HG02938 (cell line): Measurements from ENCODE around the gene MRPS15.

Experiments
- ATAC-seq: cut with Tn5 transposase; IDR thresholded peaks from one replicate; pipeline ENCODE4 v1.9.1; 2021; ENCODE audit warnings: mild to moderate bottlenecking, moderate library complexity; ENCODE audit not compliant: unreplicated experiment

MRPS15 gene

GRCh38 chr1:36463463-36463802, 751 bp downstream of the MRPS15 start:
- ATAC-seq: no peak

- no peak for ATAC-seq
These were observed 5.3 kb downstream of the MRPS15 start for GRCh38 chr1:36458910-36459309.

- no peak for ATAC-seq
These were observed 6.5 kb downstream of the MRPS15 start for GRCh38 chr1:36457691-36458090.

- no peak for ATAC-seq
These were observed 7.7 kb downstream of the MRPS15 start for GRCh38 chr1:36456391-36456928.

GRCh38 chr1:36455386-36455785, 8.8 kb downstream of the MRPS15 start:
- no peak for ATAC-seq

- ATAC-seq: no peak
These were observed 10.4 kb downstream of the MRPS15 start for GRCh38 chr1:36453600-36454388.

- no peak for ATAC-seq
These were observed 11.1 kb downstream of the MRPS15 start for GRCh38 chr1:36453051-36453450.

- ATAC-seq: no peak
These were observed 13.3 kb downstream of the MRPS15 start for GRCh38 chr1:36450919-36451305.

- peak; percentile 96 for ATAC-seq
These were observed 13.8 kb downstream of the MRPS15 start, which contains the start of gene OSCP1 for GRCh38 chr1:36450270-36450918. TSS of gene OSCP1 (minus strand) at chr1:36450451. CDS start at chr1:36450369, 82 bp downstream.

- ATAC-seq: no peak
These were observed 15.6 kb downstream of the MRPS15 start for GRCh38 chr1:36448530-36449056.

GRCh38 chr1:36447450-36447849, 16.7 kb downstream of the MRPS15 start:
- ATAC-seq: no peak

GRCh38 chr1:36446746-36447145, 17.4 kb downstream of the MRPS15 start:
- no peak for ATAC-seq

GRCh38 chr1:36446271-36446670, 17.9 kb downstream of the MRPS15 start:
- no peak for ATAC-seq

- ATAC-seq: no peak
These were observed 20.9 kb downstream of the MRPS15 start for GRCh38 chr1:36443297-36443696.

GRCh38 chr1:36442337-36442736, 21.8 kb downstream of the MRPS15 start:
- ATAC-seq: no peak

- no peak for ATAC-seq
These were observed 23.5 kb downstream of the MRPS15 start for GRCh38 chr1:36440646-36441045.

- no peak for ATAC-seq
These were observed 24.1 kb downstream of the MRPS15 start for GRCh38 chr1:36440044-36440443.

GRCh38 chr1:36438715-36439114, 25.5 kb downstream of the MRPS15 start:
- ATAC-seq: no peak

GRCh38 chr1:36436821-36437220, 27.4 kb downstream of the MRPS15 start:
- no peak for ATAC-seq

GRCh38 chr1:36433102-36433501, 31.1 kb downstream of the MRPS15 start:
- no peak for ATAC-seq

GRCh38 chr1:36432616-36433015, 31.6 kb downstream of the MRPS15 start:
- ATAC-seq: no peak

GRCh38 chr1:36425791-36426190, 38.4 kb downstream of the MRPS15 start:
- no peak for ATAC-seq
